GM23338 (cell line): ENCODE data around the gene DSG1. TPM values are rescaled to one million over a fixed set of nuclear protein-coding genes. Genes with fewer than 3 reads are reported as not detected.

ENCODE experiments used
- ATAC-seq: fragments of 200-7000 bp; cut with Tn5 transposase; 3 replicates; pipeline ENCODE4 v1.9.1; 2020
- DNase-seq: peaks from one replicate; pipeline ENCODE4 v3.0.0-alpha.2; 2015; ENCODE audit warnings: low spot score
- H2AFZ ChIP-seq: fragments of 200-600 bp; sonication (generic); 2 replicates; pipeline ENCODE4 v1.8.0; 2016; ENCODE audit warnings: antibody characterized with exemption, mild to moderate bottlenecking, moderate library complexity
- H3F3A ChIP-seq: fragments of 200-600 bp; sonication (generic); replicated peaks from 2 replicates; pipeline ENCODE4 v1.8.0; 2017; ENCODE audit warnings: antibody characterized with exemption, mixed run types, low read depth
- H3K27ac ChIP-seq: fragments of 200-600 bp; sonication (generic); 2 replicates; pipeline ENCODE4 v1.6.1; 2016; ENCODE audit warnings: low read depth
- H3K27me3 ChIP-seq: fragments of 200-600 bp; sonication (generic); 2 replicates; pipeline ENCODE4 v1.8.0; 2016; ENCODE audit warnings: mild to moderate bottlenecking, mixed run types, moderate library complexity; ENCODE audit not compliant: insufficient read depth
- H3K36me3 ChIP-seq: fragments of 200-600 bp; sonication (generic); 2 replicates; pipeline ENCODE4 v1.8.0; 2016; ENCODE audit warnings: mild to moderate bottlenecking; ENCODE audit not compliant: insufficient read depth
- H3K4me1 ChIP-seq: fragments of 200-600 bp; sonication (generic); 2 replicates; pipeline ENCODE4 v1.8.0; 2016; ENCODE audit warnings: mild to moderate bottlenecking, moderate library complexity; ENCODE audit not compliant: insufficient read depth
- H3K4me2 ChIP-seq: fragments of 200-600 bp; sonication (generic); 2 replicates; pipeline ENCODE4 v1.7.1; 2017; ENCODE audit warnings: mixed run types
- H3K4me3 ChIP-seq: fragments of 200-600 bp; sonication (generic); 2 replicates; pipeline ENCODE4 v1.6.1; 2016; ENCODE audit warnings: mixed run types
- H3K79me2 ChIP-seq: fragments of 200-600 bp; sonication (generic); replicated peaks from 2 replicates; pipeline ENCODE4 v1.8.0; 2017; ENCODE audit warnings: mild to moderate bottlenecking; ENCODE audit not compliant: insufficient read depth
- H3K9me2 ChIP-seq: fragments of 200-600 bp; sonication (generic); 2 replicates; pipeline ENCODE4 v1.8.0; 2017; ENCODE audit not compliant: insufficient read depth
- H4K20me1 ChIP-seq: fragments of 200-600 bp; sonication (generic); replicated peaks from 2 replicates; pipeline ENCODE4 v1.8.0; 2017; ENCODE audit warnings: mild to moderate bottlenecking; ENCODE audit not compliant: insufficient read depth
- H3K27ac Mint-ChIP-seq: 2 replicates; pipeline ENCODE4 v1.8.0; 2020; ENCODE audit warnings: inconsistent platforms, mild to moderate bottlenecking, moderate library complexity, mixed read lengths
- H3K27me3 Mint-ChIP-seq: 3 replicates; pipeline ENCODE4 v1.8.0; 2022; ENCODE audit warnings: low read depth, mild to moderate bottlenecking, moderate library complexity, mixed read lengths, inconsistent platforms; ENCODE audit not compliant: insufficient read depth, poor library complexity
- H3K36me3 Mint-ChIP-seq: 3 replicates; pipeline ENCODE4 v1.8.0; 2021; ENCODE audit warnings: low read depth, mild to moderate bottlenecking, inconsistent platforms, moderate library complexity, mixed read lengths
- H3K4me1 Mint-ChIP-seq: 3 replicates; pipeline ENCODE4 v1.8.0; 2020; ENCODE audit warnings: mild to moderate bottlenecking, inconsistent platforms, mixed read lengths
- H3K4me3 Mint-ChIP-seq: 3 replicates; pipeline ENCODE4 v1.8.0; 2021; ENCODE audit warnings: moderate library complexity, mild to moderate bottlenecking, inconsistent platforms, mixed read lengths
- H3K9me3 Mint-ChIP-seq: 3 replicates; pipeline ENCODE4 v1.8.0; 2020; ENCODE audit warnings: moderate library complexity, mild to moderate bottlenecking, inconsistent platforms, mixed read lengths
- CREB1 ChIP-seq: fragments of 250-450 bp; sonication (Bioruptor Pico); IDR thresholded peaks from 2 replicates; pipeline ENCODE4 v1.5.0; 2020; ENCODE audit warnings: low read depth, mild to moderate bottlenecking, moderate library complexity
- CTCF ChIP-seq, 2 experiments: fragments of 200-600 bp in 1 of 2; sonication (generic) in 1 of 2; conservative IDR thresholded peaks; 2 replicates each; pipeline versions ENCODE4 v1.5.1 to v1.6.1; 2016 to 2017; ENCODE audit warnings: antibody characterized with exemption in 2 of 2, low read depth in 2 of 2, mild to moderate bottlenecking in 2 of 2, moderate library complexity in 1 of 2
- EZH2 ChIP-seq: fragments of 200-600 bp; sonication (generic); IDR thresholded peaks from one replicate; pipeline ENCODE4 v1.8.0; 2017; ENCODE audit warnings: antibody characterized with exemption, mild to moderate bottlenecking, low read depth; ENCODE audit not compliant: unreplicated experiment
- EZH2phosphoT487 ChIP-seq: fragments of 200-600 bp; sonication (generic); IDR thresholded peaks from one replicate; pipeline ENCODE4 v1.8.1; 2018; ENCODE audit warnings: antibody characterized with exemption; ENCODE audit not compliant: unreplicated experiment
- JUNB ChIP-seq: IDR thresholded peaks from one replicate; pipeline ENCODE4 v1.6.1; 2016; ENCODE audit warnings: antibody characterized with exemption; ENCODE audit not compliant: unreplicated experiment
- NANOG ChIP-seq: IDR thresholded peaks from 2 replicates; pipeline ENCODE4 v1.6.1; 2016; ENCODE audit warnings: antibody characterized with exemption, borderline replicate concordance
- POLR2AphosphoS5 ChIP-seq: IDR thresholded peaks from 2 replicates; pipeline ENCODE4 v1.6.1; 2016; ENCODE audit warnings: antibody characterized with exemption, low read depth
- REST ChIP-seq: IDR thresholded peaks from one replicate; pipeline ENCODE4 v1.6.1; 2018; ENCODE audit warnings: antibody characterized with exemption; ENCODE audit not compliant: unreplicated experiment
- STAT1 ChIP-seq: IDR thresholded peaks from one replicate; pipeline ENCODE4 v1.6.1; 2016; ENCODE audit warnings: antibody characterized with exemption; ENCODE audit not compliant: unreplicated experiment
- ZNF114 ChIP-seq: fragments of 250-450 bp; sonication (Bioruptor Pico); IDR thresholded peaks from 2 replicates; pipeline ENCODE4 v1.5.0; 2020; ENCODE audit warnings: mild to moderate bottlenecking, moderate library complexity
- ZNF331 ChIP-seq: fragments of 250-450 bp; sonication (Bioruptor Pico); IDR thresholded peaks from 2 replicates; pipeline ENCODE4 v1.5.0; 2020; ENCODE audit warnings: low read depth, mild to moderate bottlenecking, moderate library complexity
- ZNF462 ChIP-seq: fragments of 250-450 bp; sonication (Bioruptor Pico); IDR thresholded peaks from 2 replicates; pipeline ENCODE4 v1.5.0; 2020; ENCODE audit warnings: mild to moderate bottlenecking, moderate library complexity
- polyA plus RNA-seq: library from polyadenylated mRNA; unstranded; fragments of >200 nt; fragmentation: Nextera tagmentation; extraction: Ambion mirVana; gene quantifications from 2 replicates; pipeline ENCODE4 v1.2.1, GENCODE V29; 2016
- total RNA-seq: library from RNA; depleted of rRNA; stranded (reverse); fragments of >200 nt; shearing (Covaris generic); gene quantifications from 2 replicates; pipeline ENCODE4 v1.2.3, GENCODE V29; 2014
- TF ChIP-seq, protein P1 (sequence below): IDR thresholded peaks from 2 replicates; pipeline ENCODE4 v1.6.1; 2016; ENCODE audit warnings: antibody characterized with exemption

Gene DSG1
- total and polyA plus RNA-seq, 2 experiments from 2014 or later: not detected

- Histone ChIP-seq H3K4me3 (no peak overlapping the region), H3K4me2 (no peak overlapping the region), H3K79me2 (no peaks in the 10 kb centered on the region), H3K4me1 (no peaks in the 10 kb centered on the region), H3K27me3 (no peaks in the 10 kb centered on the region), H3K9me2 (no peaks in the 10 kb centered on the region), H3K36me3 (no peaks in the 10 kb centered on the region), H2AFZ (peak overlapping the region; percentile 19; the same call in 1 of the 2 replicates), H4K20me1 (no peaks in the 10 kb centered on the region), H3F3A (no peaks in the 10 kb centered on the region), H3K27ac (0 out of 2 replicates have a peak overlapping the region, but pooled peaks have one; percentile 14)
- Mint-ChIP-seq H3K9me3 (no peaks in the 10 kb centered on the region), H3K27ac (peak overlapping the region; percentile 51; the same call in 1 of the 2 replicates), H3K4me3 (no peak overlapping the region), H3K27me3 (no peaks in the 10 kb centered on the region), H3K4me1 (peaks cover 2% of the 10 kb centered on the region; the same call in 2 of the 3 replicates), H3K36me3 (no peaks in the 10 kb centered on the region)
- TF ChIP-seq STAT1 (no peak), ZNF114 (CRISPR knock-in tag) (no peak), CTCF (conservative IDR thresholded peaks at IDR 0.05; ENCODE audit: low read depth in 2 of 2) (no peak; a peak in 1 of 4 replicates), EZH2 (no peak), EZH2phosphoT487 (no peak), ZNF462 (CRISPR knock-in tag) (no peak), JUNB (no peak), ZNF331 (CRISPR knock-in tag) (no peak), REST (no peak), NANOG (no peak), POLR2AphosphoS5 (no peak), CREB1 (CRISPR knock-in tag) (no peak)
- TF ChIP-seq, protein P1, sequence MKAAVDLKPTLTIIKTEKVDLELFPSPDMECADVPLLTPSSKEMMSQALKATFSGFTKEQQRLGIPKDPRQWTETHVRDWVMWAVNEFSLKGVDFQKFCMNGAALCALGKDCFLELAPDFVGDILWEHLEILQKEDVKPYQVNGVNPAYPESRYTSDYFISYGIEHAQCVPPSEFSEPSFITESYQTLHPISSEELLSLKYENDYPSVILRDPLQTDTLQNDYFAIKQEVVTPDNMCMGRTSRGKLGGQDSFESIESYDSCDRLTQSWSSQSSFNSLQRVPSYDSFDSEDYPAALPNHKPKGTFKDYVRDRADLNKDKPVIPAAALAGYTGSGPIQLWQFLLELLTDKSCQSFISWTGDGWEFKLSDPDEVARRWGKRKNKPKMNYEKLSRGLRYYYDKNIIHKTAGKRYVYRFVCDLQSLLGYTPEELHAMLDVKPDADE: no peak
- no peak; the same call in 2 of the 3 replicates for ATAC-seq
- no peak for DNase-seq
Measured at GRCh38 chr18:31396796-31397612, 79.0 kb downstream of the DSG1 start.
